ENCODE results near the gene MPRIP.

Gene MPRIP

GRCh38 chr17:17019891-17020456 lies 22.3 kb upstream of the MPRIP start:
- H3K4me3 Mint-ChIP-seq = no peak overlapping the region
- no peaks in the 10 kb centered on the region for H3K27me3 Mint-ChIP-seq
- peaks cover 24% of the 10 kb centered on the region for H3K4me1 Mint-ChIP-seq (ENCODE audit: low read depth)
- no peaks in the 10 kb centered on the region for H3K36me3 Mint-ChIP-seq
- no peaks in the 10 kb centered on the region for H3K9me3 Mint-ChIP-seq (ENCODE audit: low read depth)
- H3K27ac Mint-ChIP-seq = no peak overlapping the region

DNA sequence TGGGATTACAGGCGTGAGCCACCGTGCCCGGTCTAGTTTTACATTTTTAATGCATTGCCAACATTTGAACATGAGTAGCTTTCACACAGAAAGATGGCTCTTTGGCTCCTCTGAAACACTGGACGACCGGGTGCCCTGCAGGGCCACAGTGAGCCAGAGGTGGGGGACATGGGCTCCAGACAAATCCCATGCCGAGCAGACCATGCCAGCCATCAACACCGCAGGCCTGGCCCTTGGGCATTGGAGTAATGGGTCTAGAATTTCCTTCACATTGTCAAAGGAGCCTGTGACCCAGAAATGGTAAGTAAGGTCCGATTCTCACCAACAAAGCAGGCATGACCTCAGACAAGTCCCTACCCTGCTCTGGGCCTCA lies 21.4 kb upstream of the MPRIP start:
- no peak overlapping the region for H3K27ac Mint-ChIP-seq

DNA sequence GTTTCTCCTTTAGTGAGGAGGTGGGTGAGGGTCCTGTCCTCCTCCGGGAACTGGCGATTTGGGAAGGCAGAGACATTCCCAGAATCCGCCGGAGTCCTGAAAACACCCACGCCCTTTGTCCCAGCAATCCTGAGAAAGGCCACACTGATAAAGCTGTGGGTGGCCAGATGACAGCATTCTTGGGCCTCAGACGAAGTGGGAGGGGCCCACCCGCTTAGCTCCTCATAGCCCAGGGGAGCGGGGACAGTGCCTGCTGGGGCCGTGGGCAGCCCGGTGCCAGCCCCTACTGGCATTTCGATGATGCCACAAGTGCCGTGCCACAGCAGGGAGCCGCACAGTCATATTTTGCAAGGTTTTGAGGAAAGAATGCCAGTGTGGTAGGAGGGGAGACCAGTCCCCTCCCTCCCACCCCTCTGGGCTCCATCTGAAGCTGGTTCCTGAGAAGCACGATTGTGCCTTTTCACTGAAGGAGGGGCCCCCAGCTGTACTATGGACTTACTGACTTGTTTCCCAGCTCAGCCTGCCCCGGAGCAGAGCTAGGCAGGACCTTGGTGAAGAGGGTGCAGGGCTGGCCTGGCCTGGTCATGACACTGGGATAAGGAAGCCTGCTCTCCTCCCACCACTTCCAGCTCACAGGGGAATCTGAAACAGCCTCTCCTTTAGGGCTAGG lies 20.9 kb upstream of the MPRIP start:
- Mint-ChIP-seq H3K4me3 (no peak overlapping the region), H3K36me3 (no peaks in the 10 kb centered on the region), H3K27me3 (no peaks in the 10 kb centered on the region), H3K4me1 (ENCODE audit: low read depth) (peaks cover 15% of the 10 kb centered on the region), H3K27ac (no peak overlapping the region), H3K9me3 (ENCODE audit: low read depth) (no peaks in the 10 kb centered on the region)

More for the DNA sequence above, 21.4 kb upstream of the MPRIP start:
- peaks cover 19% of the 10 kb centered on the region for H3K4me1 Mint-ChIP-seq (ENCODE audit: low read depth)
- no peak overlapping the region for H3K4me3 Mint-ChIP-seq
- H3K9me3 Mint-ChIP-seq (ENCODE audit: low read depth) = no peaks in the 10 kb centered on the region
- H3K36me3 Mint-ChIP-seq = no peaks in the 10 kb centered on the region
- H3K27me3 Mint-ChIP-seq = no peaks in the 10 kb centered on the region

GRCh38 chr17:17022011-17022410 lies 20.2 kb upstream of the MPRIP start:
- H3K4me1 Mint-ChIP-seq (ENCODE audit: low read depth) = peaks cover 9% of the 10 kb centered on the region
- H3K27me3 Mint-ChIP-seq = no peaks in the 10 kb centered on the region
- no peak overlapping the region for H3K4me3 Mint-ChIP-seq
- H3K36me3 Mint-ChIP-seq = no peaks in the 10 kb centered on the region
- H3K9me3 Mint-ChIP-seq (ENCODE audit: low read depth) = no peaks in the 10 kb centered on the region
- H3K27ac Mint-ChIP-seq = no peak overlapping the region

DNA sequence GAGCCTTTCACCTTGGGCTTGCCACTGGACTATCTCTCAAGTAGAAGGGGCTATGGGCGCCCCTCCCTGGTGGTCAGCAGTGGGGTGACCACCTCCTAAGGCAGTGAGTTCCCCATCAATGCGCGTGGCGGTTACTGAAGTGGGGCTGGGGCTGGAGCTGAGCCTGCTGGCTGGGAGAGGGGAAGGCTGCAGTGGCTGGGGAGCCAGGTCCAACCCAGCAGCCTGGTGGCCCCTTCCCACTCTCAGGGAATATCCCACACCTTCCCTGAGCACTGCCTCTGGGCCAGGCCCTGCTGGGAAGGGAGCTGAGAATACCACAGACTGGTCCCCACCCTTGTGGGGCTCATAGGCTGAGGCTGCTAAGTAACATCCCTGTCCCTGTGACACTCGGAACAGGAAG lies 19.8 kb upstream of the MPRIP start:
- Mint-ChIP-seq H3K9me3 (ENCODE audit: low read depth) (no peaks in the 10 kb centered on the region), H3K36me3 (no peaks in the 10 kb centered on the region), H3K4me1 (ENCODE audit: low read depth) (peaks cover 5% of the 10 kb centered on the region), H3K27me3 (no peaks in the 10 kb centered on the region), H3K27ac (no peak overlapping the region), H3K4me3 (no peak overlapping the region)

DNA sequence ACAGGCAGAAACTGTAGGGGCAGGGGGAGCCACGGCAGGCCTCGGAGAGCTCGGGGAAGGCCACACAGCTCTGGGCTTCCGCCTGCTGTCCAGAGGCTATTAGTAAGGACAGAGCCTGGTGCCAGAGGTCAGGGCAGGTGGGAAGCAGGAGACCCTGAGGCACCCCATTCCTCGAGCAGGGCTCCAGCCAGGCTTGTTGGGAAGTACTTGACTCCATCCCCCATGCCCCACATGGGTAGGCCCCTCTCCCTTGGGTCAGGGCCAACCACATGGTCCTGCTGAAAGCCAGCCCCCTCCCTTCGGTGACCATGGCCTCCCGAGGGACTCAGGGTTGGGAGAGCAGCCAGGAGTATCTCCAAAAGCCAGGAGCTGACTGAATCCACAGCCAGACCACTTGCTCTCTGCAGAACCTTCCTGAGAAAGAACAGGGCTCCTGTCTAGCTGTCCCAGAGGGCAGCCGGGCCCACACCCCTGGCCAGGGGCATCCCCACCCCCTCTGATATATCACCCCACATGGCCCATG lies 17.4 kb upstream of the MPRIP start:
- H3K27ac Mint-ChIP-seq = no peak overlapping the region
- no peak overlapping the region for H3K4me3 Mint-ChIP-seq
- H3K9me3 Mint-ChIP-seq (ENCODE audit: low read depth) = no peaks in the 10 kb centered on the region
- no peaks in the 10 kb centered on the region for H3K27me3 Mint-ChIP-seq
- H3K36me3 Mint-ChIP-seq = no peaks in the 10 kb centered on the region
- H3K4me1 Mint-ChIP-seq (ENCODE audit: low read depth) = no peaks in the 10 kb centered on the region

DNA sequence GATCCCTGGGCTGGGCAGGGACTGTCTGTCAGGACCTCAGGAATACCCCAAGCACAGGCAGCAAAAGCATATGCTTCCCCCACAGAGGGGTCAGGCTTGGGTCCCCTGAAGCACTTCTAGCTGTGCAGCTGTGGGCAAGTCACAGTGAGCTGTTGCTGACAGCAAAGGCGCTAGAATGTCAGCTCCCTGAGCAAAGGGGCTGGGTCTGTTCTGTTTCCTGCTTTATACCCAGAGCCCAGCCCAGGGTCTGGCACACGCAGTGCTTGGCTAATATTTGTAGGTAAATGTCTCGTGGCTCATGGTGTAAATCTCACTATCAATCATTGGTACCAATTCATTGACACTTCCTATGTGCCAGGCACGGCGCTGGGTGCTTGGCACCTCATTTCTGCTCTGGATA lies 16.6 kb upstream of the MPRIP start:
- H3K27ac Mint-ChIP-seq = no peak overlapping the region
- no peaks in the 10 kb centered on the region for H3K4me1 Mint-ChIP-seq (ENCODE audit: low read depth)
- H3K4me3 Mint-ChIP-seq = no peak overlapping the region
- H3K27me3 Mint-ChIP-seq = no peaks in the 10 kb centered on the region
- no peaks in the 10 kb centered on the region for H3K9me3 Mint-ChIP-seq (ENCODE audit: low read depth)
- no peaks in the 10 kb centered on the region for H3K36me3 Mint-ChIP-seq

GRCh38 chr17:17026163-17026562 lies 16.1 kb upstream of the MPRIP start:
- Mint-ChIP-seq H3K9me3 (ENCODE audit: low read depth) (no peaks in the 10 kb centered on the region), H3K36me3 (no peaks in the 10 kb centered on the region), H3K4me3 (no peak overlapping the region), H3K27ac (no peak overlapping the region), H3K27me3 (no peaks in the 10 kb centered on the region), H3K4me1 (ENCODE audit: low read depth) (no peaks in the 10 kb centered on the region)

DNA sequence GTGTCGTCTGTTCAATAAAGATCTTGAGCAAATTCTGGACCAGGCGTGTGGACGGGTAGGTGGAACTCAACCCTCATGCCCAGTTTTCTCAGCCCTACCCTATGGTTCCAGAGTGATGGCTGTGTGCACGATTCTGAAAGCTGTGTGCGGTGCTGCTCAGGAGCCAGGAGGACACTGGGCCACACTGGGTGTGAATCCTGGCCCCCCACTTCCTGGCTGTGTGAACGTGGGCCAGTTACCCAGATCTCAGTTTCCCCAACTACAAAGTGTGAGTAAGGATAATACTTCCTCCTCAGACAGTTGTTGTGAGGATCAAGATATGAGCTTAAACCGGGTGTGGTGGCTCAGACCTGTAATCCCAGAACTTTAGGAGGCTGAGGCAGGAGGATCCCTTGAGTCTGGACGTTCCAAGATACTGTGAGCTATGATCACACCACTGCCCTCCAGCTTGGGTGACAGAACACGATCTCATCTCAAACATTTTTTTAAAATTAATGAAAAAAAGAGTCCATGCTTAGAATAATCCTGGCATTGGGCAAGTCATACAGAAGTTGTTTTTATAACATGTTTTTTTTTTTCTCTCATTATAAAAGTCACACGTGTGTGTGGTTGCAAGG lies 14.7 kb upstream of the MPRIP start:
- no peak overlapping the region for H3K4me3 Mint-ChIP-seq
- no peaks in the 10 kb centered on the region for H3K27me3 Mint-ChIP-seq
- no peaks in the 10 kb centered on the region for H3K36me3 Mint-ChIP-seq
- no peaks in the 10 kb centered on the region for H3K4me1 Mint-ChIP-seq (ENCODE audit: low read depth)
- no peaks in the 10 kb centered on the region for H3K9me3 Mint-ChIP-seq (ENCODE audit: low read depth)
- no peak overlapping the region for H3K27ac Mint-ChIP-seq

- H3K27ac Mint-ChIP-seq = no peak overlapping the region
- no peaks in the 10 kb centered on the region for H3K4me1 Mint-ChIP-seq (ENCODE audit: low read depth)
- H3K27me3 Mint-ChIP-seq = no peaks in the 10 kb centered on the region
- H3K36me3 Mint-ChIP-seq = no peaks in the 10 kb centered on the region
- no peaks in the 10 kb centered on the region for H3K9me3 Mint-ChIP-seq (ENCODE audit: low read depth)
- no peak overlapping the region for H3K4me3 Mint-ChIP-seq
Measured at GRCh38 chr17:17028059-17028877, 14.0 kb upstream of the MPRIP start.

DNA sequence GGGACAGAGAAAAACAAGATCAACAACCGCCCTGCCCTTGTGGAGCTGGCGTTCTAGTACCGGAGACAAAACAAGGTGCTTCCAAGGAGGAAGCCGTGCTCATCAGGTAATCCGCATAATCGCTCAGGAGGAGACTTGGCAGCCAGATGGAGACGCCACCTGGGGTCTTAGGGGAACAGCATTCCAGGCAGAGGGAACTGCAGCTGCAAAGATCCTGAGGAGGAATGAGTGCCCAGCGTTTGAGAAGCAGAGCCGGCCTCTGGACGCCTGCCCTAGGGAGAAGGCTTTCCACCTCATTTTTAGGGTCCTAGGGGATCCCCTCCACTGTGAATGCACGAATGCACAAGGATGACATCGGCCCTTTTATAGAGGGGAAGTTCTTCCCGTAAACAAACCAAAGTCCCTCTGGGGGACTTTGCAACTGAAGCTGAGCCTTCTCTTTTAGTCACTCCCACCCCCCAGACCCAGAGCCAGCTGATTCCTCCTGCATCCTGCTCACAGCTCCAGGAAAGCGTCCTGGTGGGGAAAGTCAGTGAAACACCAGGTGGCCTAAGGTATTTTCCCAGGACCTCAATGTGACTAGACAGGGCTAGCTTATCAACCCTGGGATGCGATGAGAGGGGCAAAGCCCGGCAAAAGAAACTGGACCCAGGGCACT lies 13.2 kb upstream of the MPRIP start:
- Mint-ChIP-seq H3K27ac (no peak overlapping the region), H3K4me1 (ENCODE audit: low read depth) (no peaks in the 10 kb centered on the region), H3K9me3 (ENCODE audit: low read depth) (no peaks in the 10 kb centered on the region), H3K27me3 (no peaks in the 10 kb centered on the region), H3K4me3 (no peak overlapping the region), H3K36me3 (no peaks in the 10 kb centered on the region)

DNA sequence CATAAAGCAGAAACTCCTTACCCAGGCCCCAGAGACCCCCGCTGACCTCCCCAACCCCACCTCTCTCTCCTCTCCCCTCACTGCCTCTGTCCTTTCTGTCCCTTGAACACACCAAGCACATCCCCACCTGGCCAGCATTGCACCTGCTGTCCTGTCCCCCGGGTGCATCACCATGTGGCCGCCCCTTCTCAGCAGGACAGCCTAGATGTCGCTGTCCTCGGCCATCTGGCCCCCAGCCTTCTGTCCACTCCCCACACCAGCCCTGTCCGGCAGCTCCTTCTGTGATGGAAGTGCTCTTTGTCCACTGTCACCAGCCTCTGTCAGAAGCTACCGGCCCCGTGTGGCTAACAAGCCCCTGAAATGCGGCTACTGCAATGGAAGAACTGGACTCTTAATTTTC lies 12.3 kb upstream of the MPRIP start:
- Mint-ChIP-seq H3K36me3 (no peaks in the 10 kb centered on the region), H3K9me3 (ENCODE audit: low read depth) (no peaks in the 10 kb centered on the region), H3K4me1 (ENCODE audit: low read depth) (no peaks in the 10 kb centered on the region), H3K4me3 (no peak overlapping the region), H3K27ac (no peak overlapping the region), H3K27me3 (no peaks in the 10 kb centered on the region)

GRCh38 chr17:17030515-17031211 lies 11.6 kb upstream of the MPRIP start:
- no peaks in the 10 kb centered on the region for H3K36me3 Mint-ChIP-seq
- no peaks in the 10 kb centered on the region for H3K9me3 Mint-ChIP-seq (ENCODE audit: low read depth)
- no peaks in the 10 kb centered on the region for H3K27me3 Mint-ChIP-seq
- H3K4me3 Mint-ChIP-seq = no peak overlapping the region
- no peaks in the 10 kb centered on the region for H3K4me1 Mint-ChIP-seq (ENCODE audit: low read depth)
- H3K27ac Mint-ChIP-seq = no peak overlapping the region

DNA sequence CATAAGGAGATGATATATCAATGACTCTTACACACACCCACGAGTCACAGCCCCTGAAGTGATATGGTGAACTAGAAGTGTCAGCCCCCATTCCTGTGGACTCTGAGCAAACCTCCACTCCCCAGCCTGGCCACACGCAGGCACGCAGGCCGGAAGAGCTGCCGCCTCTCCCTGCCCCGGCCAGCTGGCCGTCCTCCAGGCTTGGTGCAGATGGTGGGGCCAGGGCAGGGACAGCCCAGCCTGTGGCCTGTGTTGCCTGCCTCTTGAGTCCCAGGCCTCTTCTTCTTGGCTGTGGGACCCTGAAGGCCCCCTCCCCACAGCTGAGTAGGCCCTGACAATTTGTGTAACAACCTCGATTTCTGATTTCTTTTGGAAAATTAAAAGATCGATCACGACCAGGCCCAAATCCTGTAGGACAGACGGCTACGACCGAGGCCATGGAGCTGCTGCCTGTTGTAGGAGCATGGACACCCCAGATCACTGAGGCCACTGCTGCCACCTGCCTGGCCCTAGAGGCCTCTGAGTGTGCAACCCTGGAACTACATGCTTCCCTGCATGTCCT lies 10.0 kb upstream of the MPRIP start:
- Mint-ChIP-seq H3K27ac (no peak overlapping the region), H3K4me1 (ENCODE audit: low read depth) (no peaks in the 10 kb centered on the region), H3K36me3 (no peaks in the 10 kb centered on the region), H3K27me3 (no peaks in the 10 kb centered on the region), H3K4me3 (no peak overlapping the region), H3K9me3 (ENCODE audit: low read depth) (no peaks in the 10 kb centered on the region)

Measured in activated naive CD8-positive, alpha-beta T cell (primary cell).